SK-N-SH (cell line): ENCODE results near the gene DCP2. TPM values are rescaled to one million over a fixed set of nuclear protein-coding genes. Genes with fewer than 3 reads are reported as not detected.

ENCODE experiments used
- CTCF ChIA-PET: fragments of 300-600, 350-600 bp; formaldehyde crosslinking; extraction: SDS; loops from one replicate; lab custom pipeline; 2021; lab: Yijun Ruan, JAX
- POLR2A ChIA-PET: fragments of 350-600 bp; sonication (Branson Sonifier 250); formaldehyde crosslinking; extraction: SDS; loops from one replicate; lab custom pipeline; 2020; ENCODE audit warnings: antibody characterized with exemption, inconsistent platforms; lab: Yijun Ruan, JAX
- DNase-seq: peaks from one replicate; pipeline ENCODE4 v3.0.0; 2012
- H2AFZ ChIP-seq: fragments of 200-600 bp; sonication (generic); 2 replicates; pipeline ENCODE4 v1.8.1; 2016; ENCODE audit warnings: antibody characterized with exemption, mild to moderate bottlenecking, low read depth
- H3F3A ChIP-seq: fragments of 200-600 bp; sonication (generic); replicated peaks from 2 replicates; pipeline ENCODE3; 2016; ENCODE audit warnings: antibody characterized with exemption, mild to moderate bottlenecking; ENCODE audit not compliant: insufficient read depth
- H3K27ac ChIP-seq, 2 experiments: fragments of 200-500 bp in 1 of 2; fragments of 200-600 bp in 1 of 2; sonication (Bioruptor generic) in 1 of 2; sonication (generic), shearing (Covaris generic) in 1 of 2; 2 replicates each; pipeline versions ENCODE4 v1.5.1 to v1.6.1; 2014 to 2016; ENCODE audit warnings: low read depth in 2 of 2, inconsistent platforms in 1 of 2, low read length in 1 of 2, mild to moderate bottlenecking in 1 of 2, mixed read lengths in 1 of 2
- H3K27me3 ChIP-seq: fragments of 200-600 bp; sonication (generic), shearing (Covaris generic); 2 replicates; pipeline ENCODE4 v1.6.1; 2016; ENCODE audit warnings: mixed run types; ENCODE audit not compliant: insufficient read depth
- H3K36me3 ChIP-seq, 2 experiments: fragments of 200-500 bp in 1 of 2; fragments of 200-600 bp in 1 of 2; sonication (Bioruptor generic) in 1 of 2; sonication (generic) in 1 of 2; replicated peaks in 1 of 2; 2 replicates each; pipeline versions ENCODE3 to v1.5.1; 2014 to 2016; ENCODE audit warnings: low read length in 1 of 2, mild to moderate bottlenecking in 1 of 2; ENCODE audit not compliant: insufficient read depth in 2 of 2, control insufficient read depth in 1 of 2
- H3K4me1 ChIP-seq, 2 experiments: fragments of 200-500 bp in 1 of 2; fragments of 200-600 bp in 1 of 2; sonication (Bioruptor generic) in 1 of 2; sonication (generic), shearing (Covaris generic) in 1 of 2; 2 replicates each; pipeline versions ENCODE4 v1.5.1 to v1.6.1; 2014 to 2016; ENCODE audit warnings: low read depth in 1 of 2, low read length in 1 of 2, mixed run types in 1 of 2; ENCODE audit not compliant: insufficient read depth in 2 of 2, control insufficient read depth in 1 of 2
- H3K4me2 ChIP-seq: fragments of 200-600 bp; sonication (generic), shearing (Covaris generic); 2 replicates; pipeline ENCODE4 v1.6.1; 2017; ENCODE audit warnings: mixed run types
- H3K4me3 ChIP-seq, 2 experiments: fragments of 200-500 bp in 1 of 2; fragments of 200-600 bp in 1 of 2; sonication (Bioruptor generic) in 1 of 2; sonication (generic), shearing (Covaris generic) in 1 of 2; 2 replicates each; pipeline versions ENCODE4 v1.5.1 to v1.8.1; 2014 to 2016; ENCODE audit warnings: low read depth in 2 of 2, inconsistent platforms in 1 of 2, low read length in 1 of 2, mild to moderate bottlenecking in 1 of 2, mixed read lengths in 1 of 2, moderate library complexity in 1 of 2
- H3K79me2 ChIP-seq: fragments of 200-600 bp; sonication (generic); 2 replicates; pipeline ENCODE4 v1.8.1; 2017; ENCODE audit warnings: mild to moderate bottlenecking; ENCODE audit not compliant: insufficient read depth
- H3K9ac ChIP-seq: fragments of 200-600 bp; sonication (generic); 2 replicates; pipeline ENCODE4 v1.6.1; 2017; ENCODE audit warnings: mixed run types
- H3K9me2 ChIP-seq: fragments of 200-600 bp; sonication (generic); 2 replicates; pipeline ENCODE4 v1.6.1; 2017; ENCODE audit warnings: mixed run types
- H3K9me3 ChIP-seq: fragments of 200-600 bp; sonication (generic); 2 replicates; pipeline ENCODE4 v1.6.1; 2017; ENCODE audit warnings: mixed run types, mild to moderate bottlenecking, moderate library complexity
- H4K20me1 ChIP-seq: fragments of 200-600 bp; sonication (generic); 2 replicates; pipeline ENCODE4 v1.6.1; 2017; ENCODE audit warnings: mild to moderate bottlenecking, mixed run types; ENCODE audit not compliant: insufficient read depth
- CHD2 ChIP-seq: fragments of 150-350 bp; IDR thresholded peaks from 2 replicates; pipeline ENCODE4 v1.6.1; 2018; ENCODE audit warnings: low read length; ENCODE audit not compliant: partially characterized antibody
- ELF1 ChIP-seq: IDR thresholded peaks from 2 replicates; pipeline ENCODE4 v1.4.0; 2012
- EP300 ChIP-seq, 2 experiments: IDR thresholded peaks; 2 replicates each; pipeline versions ENCODE4 v1.4.0 to v1.6.1; 2012; ENCODE audit warnings: borderline replicate concordance in 1 of 2, low read depth in 1 of 2, low read length in 1 of 2
- EZH2phosphoT487 ChIP-seq: fragments of 200-600 bp; sonication (generic); IDR thresholded peaks from 2 replicates; pipeline ENCODE4 v1.6.1; 2017; ENCODE audit warnings: low read depth, mixed run types, mild to moderate bottlenecking, antibody characterized with exemption, moderate library complexity, borderline replicate concordance
- FOSL2 ChIP-seq: IDR thresholded peaks from 2 replicates; pipeline ENCODE4 v1.4.0; 2012; ENCODE audit warnings: low read depth, mild to moderate bottlenecking, moderate library complexity, borderline replicate concordance
- FOXM1 ChIP-seq: IDR thresholded peaks from 2 replicates; pipeline ENCODE4 v1.4.0; 2012; ENCODE audit warnings: low read depth, mild to moderate bottlenecking
- GABPA ChIP-seq: IDR thresholded peaks from 2 replicates; pipeline ENCODE4 v1.4.0; 2012; ENCODE audit warnings: low read depth, mild to moderate bottlenecking
- MEF2A ChIP-seq: IDR thresholded peaks from 2 replicates; pipeline ENCODE4 v1.4.0; 2012; ENCODE audit warnings: low read depth, borderline replicate concordance
- MXI1 ChIP-seq: IDR thresholded peaks from 2 replicates; pipeline ENCODE4 v1.6.1; 2012; ENCODE audit warnings: mild to moderate bottlenecking, low read depth, low read length, improper control_type of control experiment
- NFIC ChIP-seq: IDR thresholded peaks from 2 replicates; pipeline ENCODE4 v1.4.0; 2012; ENCODE audit warnings: borderline replicate concordance
- POLR2AphosphoS5 ChIP-seq: IDR thresholded peaks from 2 replicates; pipeline ENCODE4 v1.6.1; 2012; ENCODE audit warnings: low read depth, low read length
- RCOR1 ChIP-seq: fragments of 150-350 bp; IDR thresholded peaks from 2 replicates; pipeline ENCODE4 v1.6.1; 2017; ENCODE audit warnings: antibody characterized with exemption, low read length
- REST ChIP-seq: IDR thresholded peaks from 2 replicates; pipeline ENCODE4 v1.6.1; 2012; ENCODE audit warnings: mild to moderate bottlenecking, low read depth, low read length, moderate library complexity
- RXRA ChIP-seq: IDR thresholded peaks from 2 replicates; pipeline ENCODE4 v1.4.0; 2012; ENCODE audit warnings: low read depth, mild to moderate bottlenecking, borderline replicate concordance
- SIN3A ChIP-seq: IDR thresholded peaks from 2 replicates; pipeline ENCODE4 v1.6.1; 2012; ENCODE audit warnings: low read depth, mild to moderate bottlenecking, low read length, moderate library complexity, borderline replicate concordance
- SMC3 ChIP-seq: IDR thresholded peaks from 2 replicates; pipeline ENCODE4 v1.6.1; 2012; ENCODE audit warnings: low read depth, low read length, improper control_type of control experiment
- TAF1 ChIP-seq: IDR thresholded peaks from 2 replicates; pipeline ENCODE4 v1.6.1; 2012; ENCODE audit warnings: low read depth, mild to moderate bottlenecking, low read length, moderate library complexity, borderline replicate concordance
- TEAD4 ChIP-seq: IDR thresholded peaks from 2 replicates; pipeline ENCODE4 v1.4.0; 2012; ENCODE audit warnings: mild to moderate bottlenecking, borderline replicate concordance; ENCODE audit not compliant: insufficient read depth
- USF2 ChIP-seq: fragments of 150-350 bp; IDR thresholded peaks from 2 replicates; pipeline ENCODE4 v1.6.1; 2017; ENCODE audit warnings: antibody characterized with exemption, low read length, low read depth, borderline replicate concordance
- YY1 ChIP-seq: IDR thresholded peaks from 2 replicates; pipeline ENCODE4 v1.4.0; 2012; ENCODE audit warnings: low read depth, mild to moderate bottlenecking
- WGBS: methylation state at CpG from one replicate; pipeline ENCODE4 v1.1.6; 2017; ENCODE audit warnings: low lambda C conversion rate; 5-methylcytosine and 5-hydroxymethylcytosine counted together
- polyA plus RNA-seq, 3 experiments: library from polyadenylated mRNA; depleted of rRNA; stranded (reverse); fragments of >200 nt; gene quantifications; 2 replicates each; pipeline ENCODE4 v1.2.3, GENCODE V29; 2012
- TF ChIP-seq, protein P1 (sequence below): fragments of 200-600 bp; sonication (generic); IDR thresholded peaks from 2 replicates; pipeline ENCODE4 v1.6.1; 2017; ENCODE audit warnings: antibody characterized with exemption, mild to moderate bottlenecking, moderate library complexity

The DCP2 gene
- polyA plus RNA-seq, 1 of the 3 experiments (the other 2 are of a cell fraction) = 6.0 TPM

GRCh38 chr5:112940670-112941069, 35.9 kb upstream of the DCP2 start:
- CTCF ChIA-PET = interaction anchor here (1.0 kb wide), 1 partner anchor 18 kb away, joined by 4 read pairs; no protein-coding TSS in a partner anchor
- Histone ChIP-seq H3K36me3 (no peaks in the 10 kb centered on the region), H3K9ac (no peak overlapping the region), H2AFZ (no peak overlapping the region), H3K9me3 (no peaks in the 10 kb centered on the region), H4K20me1 (no peaks in the 10 kb centered on the region), H3K9me2 (no peaks in the 10 kb centered on the region), H3F3A (no peaks in the 10 kb centered on the region), H3K4me1 (no peaks in the 10 kb centered on the region), H3K4me2 (no peak overlapping the region), H3K27ac (no peak overlapping the region), H3K4me3 (no peak overlapping the region), H3K79me2 (no peaks in the 10 kb centered on the region)
- DNase-seq = no peak
- POLR2A ChIA-PET = interaction anchor here (0.7 to 1.0 kb wide), 2 partner anchors 20 to 36 kb away, joined by 3 read pairs; partner anchors contain the start of gene DCP2
- WGBS = 63% methylated on average over 2 of the region's 2 CpGs
- no peak for TF ChIP-seq TEAD4
- no peak for TF ChIP-seq FOXM1
- TF ChIP-seq EP300 (IDR thresholded peaks at IDR 0.05; ENCODE audit: borderline replicate concordance in 1 of 2, low read depth in 1 of 2, low read length in 1 of 2) = no peak
- TF ChIP-seq RXRA = no peak
- no peak for TF ChIP-seq MXI1
- no peak for TF ChIP-seq SIN3A
- TF ChIP-seq MEF2A = no peak
- no peak for TF ChIP-seq EZH2phosphoT487
- no peak for TF ChIP-seq TAF1
- no peak for TF ChIP-seq FOSL2
- no peak for TF ChIP-seq RCOR1
- TF ChIP-seq CHD2 = no peak
- no peak for TF ChIP-seq USF2
- no peak for TF ChIP-seq GABPA
- TF ChIP-seq, all 33 proteins: peak for 0
- no peaks in the 10 kb centered on the region for H3K27me3 ChIP-seq

GRCh38 chr5:112948458-112948857, 28.1 kb upstream of the DCP2 start:
- ChIA-PET CTCF (interaction anchor here (0.6 kb wide), 1 partner anchor 647 kb away, joined by 3 read pairs; no protein-coding TSS in a partner anchor), POLR2A (no interaction called here)
- Histone ChIP-seq H3F3A (no peaks in the 10 kb centered on the region), H3K4me1 (no peaks in the 10 kb centered on the region), H3K9ac (no peak overlapping the region), H3K27ac (no peak overlapping the region), H3K79me2 (no peaks in the 10 kb centered on the region), H3K36me3 (no peaks in the 10 kb centered on the region), H4K20me1 (no peaks in the 10 kb centered on the region), H3K4me3 (no peak overlapping the region), H3K27me3 (no peaks in the 10 kb centered on the region), H3K4me2 (no peak overlapping the region), H3K9me3 (no peaks in the 10 kb centered on the region), H2AFZ (no peak overlapping the region), H3K9me2 (no peaks in the 10 kb centered on the region)
- WGBS = 95% methylated on average over 1 of the region's 1 CpG
- no peak for DNase-seq
- TF ChIP-seq USF2 (no peak), YY1 (no peak), EP300 (IDR thresholded peaks at IDR 0.05; ENCODE audit: borderline replicate concordance in 1 of 2, low read depth in 1 of 2, low read length in 1 of 2) (no peak), ELF1 (no peak), REST (no peak), POLR2AphosphoS5 (no peak), NFIC (no peak), SMC3 (no peak), SIN3A (no peak), MXI1 (no peak)
- TF ChIP-seq, protein P1, sequence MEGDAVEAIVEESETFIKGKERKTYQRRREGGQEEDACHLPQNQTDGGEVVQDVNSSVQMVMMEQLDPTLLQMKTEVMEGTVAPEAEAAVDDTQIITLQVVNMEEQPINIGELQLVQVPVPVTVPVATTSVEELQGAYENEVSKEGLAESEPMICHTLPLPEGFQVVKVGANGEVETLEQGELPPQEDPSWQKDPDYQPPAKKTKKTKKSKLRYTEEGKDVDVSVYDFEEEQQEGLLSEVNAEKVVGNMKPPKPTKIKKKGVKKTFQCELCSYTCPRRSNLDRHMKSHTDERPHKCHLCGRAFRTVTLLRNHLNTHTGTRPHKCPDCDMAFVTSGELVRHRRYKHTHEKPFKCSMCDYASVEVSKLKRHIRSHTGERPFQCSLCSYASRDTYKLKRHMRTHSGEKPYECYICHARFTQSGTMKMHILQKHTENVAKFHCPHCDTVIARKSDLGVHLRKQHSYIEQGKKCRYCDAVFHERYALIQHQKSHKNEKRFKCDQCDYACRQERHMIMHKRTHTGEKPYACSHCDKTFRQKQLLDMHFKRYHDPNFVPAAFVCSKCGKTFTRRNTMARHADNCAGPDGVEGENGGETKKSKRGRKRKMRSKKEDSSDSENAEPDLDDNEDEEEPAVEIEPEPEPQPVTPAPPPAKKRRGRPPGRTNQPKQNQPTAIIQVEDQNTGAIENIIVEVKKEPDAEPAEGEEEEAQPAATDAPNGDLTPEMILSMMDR = no peak
